Astrocyte (in vitro differentiated cells and primary cell): ENCODE measurements around the gene PRF1.

Experiments used
- EZH2 ChIP-seq: IDR thresholded peaks from 2 replicates; pipeline ENCODE4 v1.6.1; 2012; ENCODE audit warnings: mild to moderate bottlenecking, low read length, inconsistent platforms; ENCODE audit not compliant: insufficient read depth
- TF ChIP-seq, protein P1 (sequence below): IDR thresholded peaks from 2 replicates; pipeline ENCODE4 v1.5.1; 2011; ENCODE audit warnings: low read depth, mild to moderate bottlenecking, inconsistent platforms, low read length, moderate library complexity; ENCODE audit not compliant: insufficient read depth

DNA sequence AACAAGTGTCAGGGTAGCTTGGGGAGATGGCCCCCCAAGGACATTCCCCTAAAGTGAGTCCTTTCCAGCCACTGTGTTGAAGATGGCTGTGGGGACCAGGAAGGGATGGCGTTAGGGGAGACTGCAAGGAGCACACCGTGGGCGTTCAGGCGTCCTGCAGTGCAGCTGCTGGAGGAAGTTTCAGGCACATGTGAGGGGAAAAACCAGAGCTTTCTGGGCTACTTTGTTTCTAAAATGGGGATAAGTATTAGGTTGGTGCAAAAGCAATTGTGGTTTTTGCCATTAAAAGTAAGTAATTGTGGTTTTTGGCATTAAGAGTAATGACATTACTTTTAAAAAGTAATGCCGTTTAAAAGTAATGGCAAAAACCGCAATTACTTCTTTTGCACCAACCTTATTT is 14.3 kb downstream of the PRF1 start:
- TF ChIP-seq, protein P1, sequence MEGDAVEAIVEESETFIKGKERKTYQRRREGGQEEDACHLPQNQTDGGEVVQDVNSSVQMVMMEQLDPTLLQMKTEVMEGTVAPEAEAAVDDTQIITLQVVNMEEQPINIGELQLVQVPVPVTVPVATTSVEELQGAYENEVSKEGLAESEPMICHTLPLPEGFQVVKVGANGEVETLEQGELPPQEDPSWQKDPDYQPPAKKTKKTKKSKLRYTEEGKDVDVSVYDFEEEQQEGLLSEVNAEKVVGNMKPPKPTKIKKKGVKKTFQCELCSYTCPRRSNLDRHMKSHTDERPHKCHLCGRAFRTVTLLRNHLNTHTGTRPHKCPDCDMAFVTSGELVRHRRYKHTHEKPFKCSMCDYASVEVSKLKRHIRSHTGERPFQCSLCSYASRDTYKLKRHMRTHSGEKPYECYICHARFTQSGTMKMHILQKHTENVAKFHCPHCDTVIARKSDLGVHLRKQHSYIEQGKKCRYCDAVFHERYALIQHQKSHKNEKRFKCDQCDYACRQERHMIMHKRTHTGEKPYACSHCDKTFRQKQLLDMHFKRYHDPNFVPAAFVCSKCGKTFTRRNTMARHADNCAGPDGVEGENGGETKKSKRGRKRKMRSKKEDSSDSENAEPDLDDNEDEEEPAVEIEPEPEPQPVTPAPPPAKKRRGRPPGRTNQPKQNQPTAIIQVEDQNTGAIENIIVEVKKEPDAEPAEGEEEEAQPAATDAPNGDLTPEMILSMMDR: no peak
- no peak for TF ChIP-seq EZH2
